22Rv1 (cell line): Measurements from ENCODE around the gene EBF3.

ENCODE experiments used
- ZFX ChIP-seq: fragments of 450-650 bp; IDR thresholded peaks from 2 replicates; pipeline ENCODE4 v1.6.1; 2017; ENCODE audit warnings: antibody characterized with exemption, borderline replicate concordance
- TF ChIP-seq, protein P1 (sequence below): fragments of 450-650 bp; IDR thresholded peaks from 2 replicates; pipeline ENCODE4 v1.5.1; 2017; ENCODE audit warnings: mild to moderate bottlenecking

DNA sequence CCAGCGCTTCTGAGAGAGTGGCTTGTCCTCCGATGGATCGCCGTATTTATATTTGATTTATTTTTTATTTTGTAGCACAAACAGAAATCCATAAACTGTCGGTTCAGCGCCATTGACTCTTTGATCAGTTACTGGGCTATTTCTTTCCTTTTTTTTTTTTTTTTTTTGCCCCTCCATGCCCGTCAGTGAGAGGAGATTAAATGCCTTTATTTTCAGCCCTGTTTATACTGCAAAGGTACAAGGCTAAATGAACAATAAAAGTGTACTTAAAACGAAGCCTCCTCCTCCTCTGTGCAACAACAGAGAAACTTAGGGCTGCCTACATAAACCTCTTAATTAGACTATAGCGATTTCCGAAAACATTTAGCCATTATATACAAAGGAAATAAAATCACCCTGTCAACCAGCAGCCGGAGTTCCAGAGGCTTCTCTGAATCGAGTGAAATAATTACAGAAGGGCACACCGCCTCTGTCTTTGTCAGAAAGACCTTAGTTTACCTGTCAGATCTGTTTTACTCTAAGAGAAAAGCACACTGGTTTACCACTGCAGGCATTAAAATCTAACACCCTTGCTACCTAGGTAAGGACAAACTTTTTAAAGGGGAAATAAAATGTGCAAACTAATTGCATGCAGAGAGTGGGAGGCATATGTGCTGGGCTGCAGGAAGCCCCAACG is 3.5 kb downstream of the EBF3 start:
- TF ChIP-seq, protein P1, sequence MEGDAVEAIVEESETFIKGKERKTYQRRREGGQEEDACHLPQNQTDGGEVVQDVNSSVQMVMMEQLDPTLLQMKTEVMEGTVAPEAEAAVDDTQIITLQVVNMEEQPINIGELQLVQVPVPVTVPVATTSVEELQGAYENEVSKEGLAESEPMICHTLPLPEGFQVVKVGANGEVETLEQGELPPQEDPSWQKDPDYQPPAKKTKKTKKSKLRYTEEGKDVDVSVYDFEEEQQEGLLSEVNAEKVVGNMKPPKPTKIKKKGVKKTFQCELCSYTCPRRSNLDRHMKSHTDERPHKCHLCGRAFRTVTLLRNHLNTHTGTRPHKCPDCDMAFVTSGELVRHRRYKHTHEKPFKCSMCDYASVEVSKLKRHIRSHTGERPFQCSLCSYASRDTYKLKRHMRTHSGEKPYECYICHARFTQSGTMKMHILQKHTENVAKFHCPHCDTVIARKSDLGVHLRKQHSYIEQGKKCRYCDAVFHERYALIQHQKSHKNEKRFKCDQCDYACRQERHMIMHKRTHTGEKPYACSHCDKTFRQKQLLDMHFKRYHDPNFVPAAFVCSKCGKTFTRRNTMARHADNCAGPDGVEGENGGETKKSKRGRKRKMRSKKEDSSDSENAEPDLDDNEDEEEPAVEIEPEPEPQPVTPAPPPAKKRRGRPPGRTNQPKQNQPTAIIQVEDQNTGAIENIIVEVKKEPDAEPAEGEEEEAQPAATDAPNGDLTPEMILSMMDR: no peak
- no peak for TF ChIP-seq ZFX
